Lung microvascular endothelial cell (primary cell): ENCODE results near the gene KRTAP23-1. TPM values are rescaled to one million over a fixed set of nuclear protein-coding genes. Genes with fewer than 3 reads are reported as not detected.

Source experiments
- DNase-seq, 2 donors: peaks; one replicate each; pipeline versions ENCODE4 v3.0.0 to v3.0.0-alpha.2; 2010; ENCODE audit warnings: low read depth in 2 of 2
- total RNA-seq: library from RNA; depleted of rRNA; stranded (reverse); fragments of >200 nt; gene quantifications from 2 replicates; pipeline ENCODE4 v1.2.1, GENCODE V29; 2014

Gene KRTAP23-1
- total RNA-seq, 1 donor from 2014 or later: not detected

DNA sequence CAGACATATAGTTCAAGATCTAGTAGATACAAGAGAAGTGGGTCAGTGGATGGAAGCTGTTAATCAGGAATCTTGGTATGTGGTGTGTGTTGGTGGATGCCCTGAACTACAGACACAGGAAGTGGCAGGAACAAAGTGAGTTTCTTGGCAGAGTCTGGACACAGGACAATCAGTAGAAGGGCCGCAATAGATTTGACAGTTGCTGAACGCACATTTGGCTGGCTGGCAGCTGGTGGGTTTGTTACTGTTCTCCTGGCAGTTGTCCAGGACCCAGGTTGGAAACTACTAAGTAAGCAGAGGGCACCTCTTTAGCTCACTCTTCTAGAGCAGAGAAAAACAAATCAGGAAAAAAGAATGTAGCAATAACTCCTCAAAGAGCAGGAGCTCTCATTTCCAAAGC is 41.5 kb downstream of the KRTAP23-1 start:
- DNase-seq: no peak

DNA sequence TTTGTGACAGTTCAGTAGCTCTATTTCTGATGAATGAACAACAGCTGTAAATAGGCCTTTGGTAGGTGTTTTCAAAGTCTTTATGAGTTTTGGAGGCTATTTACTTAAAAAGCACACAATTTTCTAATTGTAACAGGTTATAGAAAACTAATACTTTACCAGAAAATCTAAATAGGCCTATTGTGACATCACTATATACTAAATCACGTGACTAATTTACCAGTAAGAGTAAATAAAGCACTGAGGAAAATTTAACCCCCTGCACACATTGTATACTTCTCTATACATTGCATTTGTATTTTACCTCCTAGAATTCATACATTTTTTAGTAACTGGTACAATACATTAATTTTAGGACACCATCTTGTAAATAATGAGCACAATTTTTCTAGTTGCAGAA is 43.3 kb downstream of the KRTAP23-1 start:
- DNase-seq: no peak

Other genes starting within 250 kb of the KRTAP23-1 start
- not detected in 2 replicates for gene CLDN17, start 181.8 kb downstream of the KRTAP23-1 start, total RNA-seq
- gene CLDN8, start 132.5 kb downstream of the KRTAP23-1 start, total RNA-seq: not detected in 2 replicates
- gene KRTAP24-1, start 65.7 kb downstream of the KRTAP23-1 start, total RNA-seq: not detected in 2 replicates
- gene KRTAP25-1, start 59.1 kb downstream of the KRTAP23-1 start, total RNA-seq: not detected in 2 replicates
- gene KRTAP26-1, start 28.3 kb downstream of the KRTAP23-1 start, total RNA-seq: not detected in 2 replicates
- not detected in 2 replicates for gene KRTAP27-1, start 10.9 kb downstream of the KRTAP23-1 start, total RNA-seq
- gene KRTAP13-2, start 23.7 kb upstream of the KRTAP23-1 start, total RNA-seq: not detected in 2 replicates
- not detected in 2 replicates for gene KRTAP13-1, start 47.4 kb upstream of the KRTAP23-1 start, total RNA-seq
- gene KRTAP13-3, start 77.3 kb upstream of the KRTAP23-1 start, total RNA-seq: not detected in 2 replicates
- gene KRTAP13-4, start 81.6 kb upstream of the KRTAP23-1 start, total RNA-seq: not detected in 2 replicates
- gene KRTAP15-1, start 91.7 kb upstream of the KRTAP23-1 start, total RNA-seq: not detected in 2 replicates
- gene KRTAP19-1, start 131.8 kb upstream of the KRTAP23-1 start, total RNA-seq: not detected in 2 replicates
- not detected in 2 replicates for gene KRTAP19-2, start 138.8 kb upstream of the KRTAP23-1 start, total RNA-seq
- gene KRTAP19-3, start 143.4 kb upstream of the KRTAP23-1 start, total RNA-seq: not detected in 2 replicates
- not detected in 2 replicates for gene KRTAP19-4, start 148.6 kb upstream of the KRTAP23-1 start, total RNA-seq
- not detected in 2 replicates for gene KRTAP19-5, start 153.5 kb upstream of the KRTAP23-1 start, total RNA-seq
- not detected in 2 replicates for gene KRTAP19-6, start 193.3 kb upstream of the KRTAP23-1 start, total RNA-seq
- not detected in 2 replicates for gene KRTAP19-7, start 212.7 kb upstream of the KRTAP23-1 start, total RNA-seq
- not detected in 2 replicates for gene KRTAP22-2, start 241.8 kb upstream of the KRTAP23-1 start, total RNA-seq
- gene KRTAP6-3, start 243.8 kb upstream of the KRTAP23-1 start, total RNA-seq: not detected in 2 replicates